GM18511 (cell line): ENCODE measurements around the gene TTC28.
"Not testable (repeated sequence)": the region's sequence is repeated elsewhere in the genome, so short reads cannot be mapped to it uniquely, and the experiment has no call there.

Experiments
- ATAC-seq: cut with Tn5 transposase; IDR thresholded peaks from one replicate; pipeline ENCODE4 v1.9.1; 2021; ENCODE audit warnings: mild to moderate bottlenecking, moderate library complexity; ENCODE audit not compliant: unreplicated experiment

Gene TTC28

GRCh38 chr22:28171115-28171514, 508.5 kb downstream of the TTC28 start:
- no peak for ATAC-seq

- ATAC-seq: not testable (repeated sequence)
Observed at GRCh38 chr22:28169314-28169713, 510.3 kb downstream of the TTC28 start.

GRCh38 chr22:28155808-28156207, 523.8 kb downstream of the TTC28 start:
- no peak for ATAC-seq

- no peak for ATAC-seq
Observed at GRCh38 chr22:28154861-28155260, 524.8 kb downstream of the TTC28 start.

DNA sequence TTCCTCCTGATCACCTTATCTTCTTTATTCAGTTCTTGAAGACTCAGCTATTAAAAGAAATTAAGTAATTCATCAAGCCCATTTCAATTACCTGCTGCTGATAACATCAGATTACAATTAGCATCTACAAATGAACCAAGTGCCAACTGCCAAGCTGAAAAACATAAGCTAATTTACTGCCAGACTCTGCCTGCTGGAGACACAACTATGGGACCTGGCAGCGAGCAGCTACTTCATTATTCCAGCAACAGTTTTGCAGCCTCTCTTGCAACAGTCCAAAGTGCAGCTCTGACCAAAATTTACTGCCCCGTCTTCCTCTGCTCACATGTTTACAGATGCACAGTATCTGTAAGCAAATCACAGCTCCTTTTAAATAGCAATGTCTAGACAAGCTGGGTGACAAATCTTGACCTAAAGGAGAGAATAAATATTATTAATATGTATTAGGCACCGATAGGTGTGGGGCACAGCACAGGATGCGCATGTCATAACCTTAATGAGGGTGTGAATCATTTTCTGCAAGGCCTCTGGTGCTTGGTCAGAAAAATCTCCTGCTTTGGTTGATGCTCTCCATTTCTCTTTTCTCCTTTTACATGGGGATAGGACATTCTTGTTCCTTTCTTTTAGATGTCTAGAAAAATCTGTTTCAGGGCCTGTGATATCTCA, 528.4 kb downstream of the TTC28 start:
- ATAC-seq: no peak

GRCh38 chr22:28148816-28149465, 530.7 kb downstream of the TTC28 start:
- ATAC-seq: no peak

DNA sequence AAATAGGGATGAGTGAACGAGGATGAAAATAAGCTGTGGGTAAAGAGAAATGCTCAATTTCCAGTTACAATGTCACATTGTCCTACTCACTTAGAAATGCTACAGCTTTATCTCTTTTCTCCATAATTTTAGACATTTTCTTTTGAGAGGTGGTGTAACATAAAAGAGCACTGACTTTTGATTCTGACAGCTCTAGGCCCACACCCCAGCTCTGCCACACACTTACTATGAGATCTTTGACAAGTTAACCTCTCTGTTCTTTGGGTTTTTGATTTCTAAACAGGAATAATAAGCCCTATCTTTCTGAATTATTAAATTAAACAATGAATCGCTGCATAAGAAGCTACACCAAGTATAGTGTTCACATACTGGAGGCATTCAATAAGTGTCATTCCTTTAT, 532.2 kb downstream of the TTC28 start:
- ATAC-seq: no peak

DNA sequence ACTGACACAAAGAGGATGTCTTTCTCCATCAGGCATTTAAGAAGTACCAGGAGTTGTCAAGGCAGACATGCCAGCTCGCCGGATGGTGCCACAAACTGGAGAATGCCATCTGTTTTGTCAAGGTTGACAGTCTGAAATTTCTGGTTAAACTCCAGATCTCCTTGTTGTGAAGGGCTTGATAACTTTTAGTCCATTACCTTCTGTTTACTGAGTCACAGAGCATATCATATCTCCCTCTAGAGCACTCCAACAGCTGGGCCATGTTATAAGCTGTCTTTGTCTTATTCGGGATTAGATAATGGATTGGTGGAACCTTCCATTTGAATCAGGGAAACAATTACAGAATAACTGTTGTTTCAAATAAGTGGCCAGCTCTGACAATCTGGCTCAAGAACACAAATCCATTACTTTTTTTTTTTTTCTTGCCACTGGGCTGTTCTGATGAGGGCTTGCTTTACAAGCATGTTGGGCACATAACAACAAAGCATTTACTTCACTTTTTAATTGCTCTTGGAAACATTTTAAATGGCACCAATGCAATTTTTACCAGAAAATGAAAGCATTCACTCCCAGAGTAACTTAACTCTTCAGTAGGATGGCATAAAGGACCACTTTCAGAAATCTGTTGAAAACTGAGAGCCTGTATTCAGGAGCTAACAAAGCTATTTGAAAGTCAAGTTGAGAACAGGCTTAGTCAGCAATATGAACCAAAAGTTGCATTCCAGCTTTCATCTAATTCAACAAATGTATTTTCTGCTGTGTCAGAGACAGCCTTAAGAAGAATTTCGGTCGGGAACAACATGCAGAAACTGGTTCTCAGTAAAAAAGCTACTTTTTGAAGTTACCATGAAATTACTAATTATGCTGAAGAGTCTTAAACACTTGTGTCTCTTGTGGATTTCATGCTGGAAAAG, 533.0 kb downstream of the TTC28 start:
- ATAC-seq: no peak

- no peak for ATAC-seq
Observed at GRCh38 chr22:28143961-28144745, 535.5 kb downstream of the TTC28 start.

- no peak for ATAC-seq
Observed at GRCh38 chr22:28143241-28143865, 536.3 kb downstream of the TTC28 start.

DNA sequence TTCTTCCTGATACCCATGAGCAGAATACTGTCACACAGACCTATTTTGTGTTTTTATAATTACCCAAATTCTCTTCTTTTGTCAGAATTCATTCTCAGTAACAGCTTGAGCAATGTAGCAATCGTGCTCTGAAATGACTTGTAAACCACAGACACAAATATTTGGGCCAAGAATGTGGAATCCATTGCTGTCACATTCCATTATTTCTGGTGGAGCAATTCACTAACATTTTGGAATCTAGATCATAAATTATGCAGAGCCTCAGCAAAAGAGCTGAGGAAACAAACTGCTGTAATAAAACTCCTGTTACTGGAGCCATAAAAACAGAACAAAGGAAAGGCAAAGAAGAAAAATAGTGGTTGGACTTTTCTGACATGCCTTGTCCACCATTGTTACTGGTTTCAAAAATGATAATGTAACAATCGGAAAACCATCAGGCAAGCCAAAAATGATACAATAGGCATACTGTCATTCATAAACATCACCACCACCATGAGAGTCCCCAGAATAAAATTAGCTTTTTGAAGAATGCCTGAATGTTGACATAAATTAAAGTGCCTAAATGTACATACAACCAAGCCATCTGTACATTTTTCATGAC, 537.2 kb downstream of the TTC28 start:
- no peak for ATAC-seq

DNA sequence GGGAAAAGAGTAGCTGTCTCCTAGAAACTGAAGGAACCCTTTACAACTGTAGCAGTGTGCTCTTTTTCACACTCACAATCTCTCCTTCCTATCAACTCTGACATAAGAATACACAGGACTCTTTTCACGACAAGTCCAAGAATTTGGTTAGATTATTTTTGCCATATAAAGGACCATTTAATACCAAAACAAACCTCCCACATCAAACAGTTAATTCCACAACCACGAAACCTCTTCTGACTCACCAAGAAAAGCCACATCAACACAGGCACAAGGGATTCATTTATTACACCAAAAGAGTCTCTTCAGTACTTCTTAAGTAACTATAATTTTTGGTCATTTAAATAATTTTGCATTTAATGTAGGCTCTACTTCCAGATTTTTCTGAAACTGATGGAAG, 538.0 kb downstream of the TTC28 start:
- ATAC-seq: no peak

DNA sequence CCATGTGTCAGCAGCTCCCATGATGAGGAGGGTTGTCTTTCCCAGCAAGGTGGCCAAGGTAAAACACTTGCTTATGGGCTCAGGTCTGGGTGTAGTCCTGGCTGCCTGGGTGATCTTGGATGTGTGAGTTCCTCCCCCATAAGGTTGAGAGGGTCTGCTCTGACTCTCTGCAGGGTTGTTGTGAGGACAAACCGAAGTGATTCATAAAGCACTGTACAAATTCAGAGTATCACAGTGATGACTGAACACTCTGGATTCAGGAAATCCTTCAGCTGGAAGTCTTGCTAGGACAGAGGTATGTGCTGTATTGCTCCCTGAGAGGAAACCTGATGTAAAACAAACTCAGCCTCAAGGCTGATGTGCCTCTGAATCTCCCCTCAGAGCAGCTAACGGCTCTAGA, 539.7 kb downstream of the TTC28 start:
- no peak for ATAC-seq

- no peak for ATAC-seq
Observed at GRCh38 chr22:28139516-28139915, 540.1 kb downstream of the TTC28 start.

- ATAC-seq: no peak
Observed at GRCh38 chr22:28137036-28137435, 542.6 kb downstream of the TTC28 start.

DNA sequence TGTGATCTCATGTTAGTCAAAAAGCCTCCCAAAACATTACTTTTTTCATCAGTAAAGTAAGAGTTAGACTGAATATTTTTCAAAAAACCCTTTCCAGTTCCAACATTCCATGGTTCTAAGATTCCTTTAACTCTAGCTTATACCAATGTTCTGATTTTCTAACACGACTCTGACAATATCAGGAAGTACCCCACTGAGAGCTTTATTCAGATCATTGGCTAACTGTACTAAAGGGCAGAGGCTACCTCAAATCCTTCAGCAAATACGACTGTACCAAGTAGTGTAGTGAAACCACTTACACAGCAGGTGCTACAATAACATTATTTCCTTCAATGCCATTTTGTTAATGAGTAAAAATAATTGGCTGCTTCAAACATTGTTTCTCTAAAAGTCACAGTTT, 547.2 kb downstream of the TTC28 start:
- ATAC-seq: no peak

GRCh38 chr22:28129319-28129962, 550.2 kb downstream of the TTC28 start:
- ATAC-seq: no peak

DNA sequence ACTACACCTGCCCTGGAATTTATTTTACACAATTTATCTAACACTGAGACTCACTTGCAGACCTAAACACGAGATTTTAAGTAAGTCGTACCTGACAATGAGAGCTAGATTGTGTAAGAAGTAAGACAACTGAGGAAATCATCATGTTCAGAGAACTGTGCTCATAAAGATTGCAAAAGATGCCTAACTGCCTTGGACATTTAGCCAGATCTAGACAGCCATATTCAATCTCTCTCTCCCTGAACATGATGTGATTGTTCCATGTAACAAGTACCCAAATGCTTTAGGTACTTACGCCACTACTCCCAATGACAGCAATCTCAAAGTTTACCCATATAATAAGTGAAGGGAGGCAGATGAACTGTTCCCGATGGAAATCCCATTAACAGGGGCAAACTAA, 550.8 kb downstream of the TTC28 start:
- ATAC-seq: no peak

- ATAC-seq: no peak
Observed at GRCh38 chr22:28125799-28126198, 553.8 kb downstream of the TTC28 start.
